Daoy (cell line): ENCODE results near the gene EXOC3L4. TPM values are rescaled to one million over a fixed set of nuclear protein-coding genes. Genes with fewer than 3 reads are reported as not detected.
A peak's percentile ranks its signal among the peaks of the same experiment; 100 is the strongest.

Experiments
- DNase-seq: peaks from one replicate; pipeline ENCODE4 v3.0.0-alpha.2; 2015; ENCODE audit warnings: low read depth
- total RNA-seq: library from RNA; depleted of rRNA; stranded (reverse); fragments of >200 nt; shearing (Covaris generic); gene quantifications from 2 replicates; pipeline ENCODE4 v1.2.3, GENCODE V29; 2014

The EXOC3L4 gene
- total RNA-seq, 1 experiment from 2014 or later = 0.97 TPM

DNA sequence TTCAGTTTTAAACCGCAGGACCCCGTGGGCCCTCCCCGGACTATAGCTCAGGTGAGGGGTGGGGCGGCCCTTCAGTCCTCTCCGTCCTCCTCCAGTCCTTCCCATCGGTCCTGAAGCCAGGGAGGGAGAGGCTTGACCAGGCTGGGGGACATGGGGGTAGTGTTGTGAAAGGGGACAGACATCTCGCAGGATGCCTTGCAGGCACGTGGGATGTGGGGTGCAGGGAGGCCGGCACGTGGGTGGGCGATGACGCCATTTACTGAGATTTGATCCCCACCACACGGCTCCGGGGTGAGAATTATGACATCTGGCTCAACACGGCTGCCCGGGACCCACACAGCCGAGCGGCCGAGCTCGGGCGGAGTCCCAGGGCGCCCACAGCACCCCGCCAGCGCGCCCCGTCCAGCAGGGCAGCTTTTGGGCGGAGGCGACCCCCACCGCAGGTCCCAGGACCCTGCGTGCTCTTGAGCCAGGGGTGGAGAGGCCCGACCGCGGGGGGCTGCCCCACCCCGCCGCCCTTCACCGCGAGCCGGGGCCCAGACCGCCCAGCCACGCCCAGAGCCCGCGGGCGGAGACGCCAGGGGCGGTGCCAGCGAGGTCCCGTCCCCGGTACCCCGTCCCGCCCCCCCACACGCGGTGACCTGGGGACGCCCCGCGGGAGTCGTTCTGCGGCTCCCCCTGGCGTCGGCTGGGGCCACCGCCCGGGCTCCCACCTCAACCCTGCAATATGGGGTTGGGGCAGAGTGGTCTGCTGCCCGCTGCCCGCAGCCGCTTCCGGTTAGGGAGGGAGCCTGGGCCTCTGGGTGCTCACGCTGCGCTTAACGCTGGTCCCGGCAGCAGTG, 3.3 kb upstream of the EXOC3L4 start:
- DNase-seq = peak; percentile 65

DNA sequence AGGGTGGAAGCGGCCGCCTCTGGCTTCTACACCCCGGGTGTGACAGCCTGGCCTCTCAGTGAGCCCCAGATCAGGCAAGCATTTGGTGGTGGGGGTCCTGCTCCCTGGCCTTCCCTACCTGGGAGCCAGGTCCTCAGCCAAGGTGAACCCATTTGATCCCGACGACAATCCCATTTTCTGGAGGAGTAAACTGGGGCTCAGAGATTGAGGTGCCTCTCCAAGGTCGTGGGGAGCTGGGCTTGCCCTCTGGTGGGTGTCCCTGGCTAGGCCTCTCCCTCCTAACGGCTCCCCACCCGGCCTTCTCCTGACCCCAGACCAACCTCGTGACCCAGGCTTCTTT, 2.7 kb upstream of the EXOC3L4 start:
- DNase-seq = no peak

DNA sequence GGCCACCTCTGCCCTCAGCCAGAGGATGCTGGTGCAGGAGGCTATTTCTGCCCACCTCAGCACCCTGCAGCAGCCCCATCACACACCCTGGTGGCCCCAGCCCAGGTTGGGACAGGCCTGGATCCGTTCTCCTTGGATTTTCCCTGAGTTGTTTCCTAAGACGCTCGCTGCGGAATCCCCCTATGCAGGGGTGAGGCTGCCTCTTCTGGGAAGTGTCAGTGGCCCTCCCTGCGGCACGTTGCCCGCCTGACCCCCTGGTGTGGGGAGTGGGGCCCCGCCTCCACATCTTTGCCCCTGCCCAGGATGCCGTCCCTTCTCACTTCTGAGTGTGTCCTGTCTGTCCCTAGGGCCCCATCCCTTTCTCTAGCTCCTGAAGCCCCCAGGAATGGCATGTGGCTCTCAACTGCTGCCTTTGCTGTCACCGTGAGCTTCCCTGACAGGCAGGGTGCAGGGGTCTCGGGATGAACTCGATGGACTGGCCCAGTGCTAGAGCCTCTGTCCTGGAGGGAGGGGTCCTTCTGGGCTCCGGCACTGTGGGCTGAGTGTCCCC, 594 bp upstream of the EXOC3L4 start:
- DNase-seq = no peak

DNA sequence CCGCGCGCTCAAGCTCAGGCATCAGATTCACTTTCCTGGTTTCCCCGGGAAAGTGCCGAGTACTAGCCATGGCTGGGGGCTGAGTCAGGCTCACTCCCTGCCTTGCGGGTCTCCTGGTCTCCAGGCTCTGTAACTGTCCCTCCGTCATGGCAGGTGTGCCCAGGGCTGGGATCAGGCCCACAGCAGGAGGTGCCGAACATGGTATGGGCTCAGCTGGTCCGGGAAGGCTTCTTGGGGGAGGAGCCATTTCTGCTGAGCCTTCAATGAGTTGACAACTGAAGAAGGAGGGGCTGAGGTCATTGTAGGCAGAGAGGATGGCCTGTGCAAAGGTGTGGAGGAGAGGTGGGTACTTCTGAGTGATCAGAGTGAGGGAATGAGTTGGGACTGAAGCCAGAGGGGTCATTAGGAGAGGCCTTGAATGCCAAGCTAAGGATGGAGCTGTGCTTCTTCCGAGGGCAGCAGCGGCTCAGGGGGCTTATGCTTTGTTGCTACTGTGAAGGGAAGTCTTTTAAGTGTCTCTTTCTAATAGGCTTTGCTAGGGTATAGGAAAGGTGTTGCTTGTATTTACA, 769 bp downstream of the EXOC3L4 start:
- no peak for DNase-seq

DNA sequence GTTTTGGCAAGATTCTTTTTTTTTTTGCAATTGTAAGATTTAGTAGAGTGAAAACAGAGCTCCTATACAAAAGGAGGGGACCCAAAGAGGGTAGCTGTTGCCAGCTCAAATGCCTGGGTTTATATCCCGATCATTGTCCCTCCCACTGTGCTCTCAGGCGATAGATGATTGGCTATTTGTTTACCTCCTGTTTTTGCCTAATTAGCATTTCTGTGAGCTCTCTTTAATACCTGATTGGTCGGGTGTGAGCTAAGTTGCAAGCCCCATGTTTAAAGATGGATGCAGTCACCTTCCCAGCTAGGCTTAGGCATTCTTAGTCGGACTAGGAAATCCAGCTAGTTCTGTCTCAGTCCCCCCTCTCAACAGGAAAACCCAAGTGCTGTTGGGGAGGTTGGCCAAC, 1.9 kb downstream of the EXOC3L4 start:
- DNase-seq = no peak

DNA sequence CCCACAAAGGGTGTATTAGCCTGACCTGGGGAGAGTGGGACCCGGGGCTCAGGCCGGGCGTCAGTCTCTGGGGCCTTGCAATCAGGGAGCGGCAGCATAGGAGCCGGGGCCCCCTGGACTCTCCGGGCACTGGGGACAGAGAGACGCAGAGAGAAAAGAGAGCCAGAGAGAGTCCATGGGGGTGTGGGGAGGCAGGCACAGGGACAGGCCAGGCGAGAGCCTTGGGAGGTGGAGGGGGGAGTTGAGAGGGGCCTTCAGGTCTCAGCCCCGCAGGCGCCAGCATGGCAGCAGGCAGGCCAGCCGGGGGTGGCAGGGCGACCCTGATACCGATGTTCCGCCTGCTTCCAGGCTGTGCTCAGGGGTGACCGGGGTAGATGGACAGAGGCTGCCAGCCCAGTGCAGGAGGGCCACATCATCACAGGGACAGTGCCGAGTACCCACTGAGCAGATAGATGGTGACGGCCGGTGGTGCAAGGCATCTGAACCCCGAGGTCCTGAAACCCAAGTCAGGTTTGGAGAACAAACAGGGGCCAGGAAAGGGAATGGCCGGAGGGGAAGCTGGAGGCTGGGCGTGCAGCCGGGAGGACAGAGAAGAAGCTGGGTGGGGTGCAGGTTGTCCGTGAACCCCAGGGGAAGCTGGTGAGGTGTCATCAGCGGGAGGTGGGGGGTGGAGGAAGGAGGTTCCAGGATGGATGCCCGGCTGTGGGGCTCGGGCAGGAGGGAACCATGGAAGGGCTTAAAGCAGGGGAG, 2.9 kb downstream of the EXOC3L4 start:
- DNase-seq = no peak

DNA sequence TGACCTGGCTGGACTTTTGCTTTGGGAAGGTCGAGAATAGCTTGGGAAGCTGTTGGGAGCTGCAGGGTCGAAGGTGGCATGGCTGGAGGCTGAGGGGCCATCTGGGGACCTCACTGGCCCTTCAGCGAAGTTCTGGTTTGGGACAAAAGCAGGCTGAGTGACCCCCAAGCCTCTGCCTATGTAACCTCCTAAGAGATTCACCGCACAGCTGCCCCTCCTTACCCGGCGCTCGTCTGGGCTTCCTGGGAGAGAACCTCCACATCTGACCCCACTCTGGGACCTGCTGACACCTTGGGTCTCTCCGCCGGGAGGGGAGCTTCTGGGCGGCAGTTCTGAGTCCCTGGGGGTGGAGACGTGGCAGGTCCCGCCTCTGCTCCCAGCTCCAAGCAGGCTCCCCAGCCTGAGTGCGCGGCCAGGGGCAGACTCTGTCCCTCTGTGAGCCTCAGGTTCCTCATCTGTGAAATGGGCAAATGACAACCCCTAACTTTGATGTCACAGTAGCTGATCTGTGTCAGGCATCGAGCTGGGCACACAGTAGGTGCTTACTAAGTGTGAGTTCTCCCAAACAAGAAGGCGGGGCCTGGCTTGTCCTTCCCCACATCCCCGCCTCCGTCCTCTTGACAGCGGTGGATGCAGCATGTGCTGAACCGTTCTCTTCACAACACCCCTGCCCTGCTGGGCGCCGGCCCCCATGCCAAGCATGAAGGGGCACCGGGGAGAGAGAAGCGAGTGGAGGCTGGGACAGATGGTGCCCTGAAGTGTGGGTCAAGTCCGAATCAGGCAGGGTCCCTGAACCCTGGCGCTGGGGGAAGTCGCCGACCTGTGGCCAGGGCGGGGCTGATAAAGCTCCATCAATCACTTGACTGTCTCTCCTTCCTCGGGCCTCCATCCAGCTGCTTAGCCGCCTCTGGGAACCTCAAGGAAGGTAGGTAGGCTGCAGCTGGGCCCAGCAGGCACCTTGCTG, 3.8 kb downstream of the EXOC3L4 start:
- no peak for DNase-seq

DNA sequence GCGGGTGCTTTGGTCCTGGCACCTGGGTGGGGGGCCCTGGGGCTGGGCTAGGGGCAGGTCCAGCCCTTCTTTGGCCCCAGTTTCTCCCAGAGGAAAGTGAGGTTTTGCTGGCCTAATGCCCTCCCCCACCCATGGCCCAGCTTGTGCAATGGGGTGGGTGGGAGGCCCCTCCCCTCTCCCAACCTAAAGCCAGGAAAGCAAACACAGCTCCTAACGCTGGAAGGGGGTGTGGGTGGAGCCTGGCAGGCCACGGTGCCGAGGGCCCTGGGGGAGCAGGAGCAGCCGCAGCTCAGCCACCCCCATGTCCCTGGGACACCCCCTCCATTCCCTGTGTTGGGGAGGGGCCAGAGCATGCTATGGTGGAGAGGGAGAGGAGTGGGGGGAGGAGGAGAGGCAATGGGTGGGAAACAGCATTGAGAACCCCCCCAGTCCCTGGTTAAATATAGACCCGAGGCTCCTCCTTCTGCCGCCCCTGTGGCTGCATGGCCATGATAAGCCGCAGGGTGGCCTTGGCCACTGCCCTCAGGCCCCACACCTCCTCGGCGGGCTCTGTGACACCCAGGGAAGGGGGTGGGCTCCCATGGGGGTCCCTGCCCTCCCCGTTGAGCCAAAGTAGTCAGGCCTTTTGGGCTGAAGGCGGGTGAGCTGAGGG, 4.7 kb downstream of the EXOC3L4 start:
- DNase-seq = no peak

DNA sequence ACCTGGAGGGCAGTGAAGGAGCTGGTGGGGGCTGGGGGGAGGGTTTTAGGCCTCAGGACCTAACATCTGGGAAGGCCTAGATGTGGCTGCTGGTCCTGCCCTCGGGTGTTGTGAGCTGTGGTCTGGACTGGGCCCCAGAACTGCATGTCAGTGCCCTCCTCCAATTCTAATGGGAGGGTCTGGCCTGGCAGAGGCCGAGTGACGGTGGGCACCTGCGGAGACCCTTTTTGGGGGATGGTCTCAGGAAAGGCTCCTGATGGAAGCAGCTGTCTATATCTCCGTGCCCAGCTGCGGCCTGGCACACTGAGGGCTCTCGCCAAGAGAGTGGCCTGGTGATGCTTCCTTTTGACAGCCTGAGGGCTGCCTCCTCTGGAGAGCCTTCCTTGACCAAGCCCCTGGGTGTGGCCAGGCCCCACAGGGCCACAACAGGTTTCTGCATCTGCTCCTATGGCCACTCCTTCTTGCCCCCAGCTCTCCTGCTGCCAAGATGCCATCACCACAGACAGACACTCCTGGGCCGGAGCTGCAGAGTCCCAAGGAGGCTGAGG, 5.3 kb downstream of the EXOC3L4 start:
- no peak for DNase-seq

DNA sequence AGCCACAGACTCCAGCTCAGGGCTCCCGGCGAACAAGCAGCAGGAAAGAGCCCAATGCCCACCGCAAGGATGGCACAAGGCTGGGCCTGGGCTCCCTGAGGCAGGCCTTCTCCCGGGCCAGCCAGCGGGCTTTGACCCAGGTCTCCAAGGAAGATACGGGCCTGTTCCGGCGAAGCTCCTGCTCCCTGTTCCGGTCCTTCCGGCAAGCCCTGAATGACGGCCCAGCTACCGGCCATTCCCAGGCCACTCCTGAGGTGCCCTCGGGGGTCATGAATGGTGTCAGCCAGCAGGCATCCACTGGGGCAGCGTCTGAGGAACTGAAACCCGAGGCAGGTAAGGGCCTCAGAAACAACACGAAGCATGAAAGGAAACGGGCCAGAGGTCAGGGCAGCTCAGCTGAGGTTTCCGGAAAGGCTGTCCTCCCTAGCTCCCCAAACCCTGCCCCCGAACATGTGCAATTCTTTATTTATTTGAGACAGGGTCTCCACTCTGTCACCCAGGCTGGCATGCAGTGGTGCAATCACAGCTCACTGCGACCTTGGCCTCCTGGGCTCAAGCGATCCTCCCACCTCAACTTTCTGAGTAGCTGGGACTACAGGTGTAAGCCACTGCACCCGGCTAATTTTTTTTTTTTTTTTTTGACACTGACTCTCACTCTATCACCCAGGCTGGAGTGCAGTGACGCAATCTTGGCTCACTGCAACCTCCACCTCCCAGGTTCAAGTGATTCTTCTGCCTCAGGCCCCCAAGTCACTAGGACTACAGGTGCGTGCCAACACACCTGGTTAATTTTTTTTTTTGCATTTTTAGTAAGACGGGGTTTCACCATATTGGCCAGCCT, 6.0 kb downstream of the EXOC3L4 start:
- no peak for DNase-seq

DNA sequence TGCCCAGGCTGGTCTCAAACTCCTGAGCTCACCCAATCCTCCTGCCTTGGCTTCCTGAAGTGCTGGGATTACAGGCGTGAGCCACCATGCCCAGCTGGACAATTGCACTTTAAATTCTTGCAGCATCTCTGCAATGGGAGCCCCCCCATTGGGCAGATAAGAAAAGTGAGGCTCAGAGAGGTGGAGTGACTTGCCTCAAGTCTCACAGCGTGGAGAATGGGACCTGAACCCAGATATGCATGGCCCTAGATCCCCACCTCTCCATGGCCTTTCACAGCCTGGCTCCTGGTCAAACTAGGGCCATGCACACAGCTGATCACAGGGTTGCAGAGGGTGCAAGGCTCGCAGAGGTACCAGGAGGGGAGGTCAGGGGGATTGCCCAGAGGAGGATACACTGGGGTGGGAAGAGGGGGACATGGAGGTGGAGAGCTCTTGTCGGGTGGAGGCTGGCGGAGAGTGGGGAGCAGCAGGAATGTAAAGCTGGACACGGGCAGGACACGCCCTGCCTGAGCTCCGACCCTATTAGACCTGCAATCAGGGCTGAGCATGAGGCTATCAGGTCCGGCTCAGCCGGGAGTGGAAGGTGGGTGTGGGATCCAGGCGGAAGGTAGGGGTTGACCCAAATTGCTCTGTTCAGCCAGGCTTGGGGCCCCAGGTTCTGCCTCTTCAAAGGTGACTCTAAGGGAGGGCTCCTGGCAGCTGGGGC, 6.9 kb downstream of the EXOC3L4 start:
- DNase-seq = no peak

DNA sequence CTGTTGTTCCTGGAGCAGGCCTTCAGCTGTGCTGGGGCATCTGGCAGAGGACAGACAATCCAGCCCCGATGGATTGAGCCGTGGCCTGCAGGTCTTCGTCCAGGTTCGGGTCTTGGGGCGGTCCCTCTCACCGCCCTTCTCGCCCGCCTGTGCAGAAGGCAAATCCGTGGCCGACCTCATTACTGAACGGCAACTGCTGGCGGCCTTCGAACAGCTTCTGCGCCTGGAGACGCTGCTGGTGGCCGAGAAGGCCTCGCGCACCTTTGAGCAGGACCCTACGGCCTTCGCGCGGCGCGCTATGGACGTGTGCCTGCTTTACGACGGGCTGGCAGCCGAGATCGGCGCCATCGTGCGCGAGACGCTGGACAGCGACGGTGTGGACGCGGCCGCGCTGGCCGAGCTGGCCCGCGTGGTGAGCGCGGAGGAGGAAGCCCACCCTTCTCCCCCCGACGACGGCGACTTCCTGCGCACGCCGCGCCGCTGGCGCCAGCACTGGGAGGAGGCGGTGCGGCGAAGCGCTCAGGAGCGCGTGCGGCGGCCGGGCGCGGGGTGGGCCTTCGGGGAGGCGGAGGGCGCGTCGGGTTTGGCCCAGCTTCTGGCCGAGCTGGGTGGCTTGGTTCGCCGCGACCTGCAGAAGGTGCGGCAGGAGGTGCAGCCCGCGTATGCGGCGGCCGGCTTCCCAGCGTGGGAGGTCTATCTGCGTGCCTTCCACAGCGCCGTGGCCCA, 7.6 kb downstream of the EXOC3L4 start:
- DNase-seq = no peak

DNA sequence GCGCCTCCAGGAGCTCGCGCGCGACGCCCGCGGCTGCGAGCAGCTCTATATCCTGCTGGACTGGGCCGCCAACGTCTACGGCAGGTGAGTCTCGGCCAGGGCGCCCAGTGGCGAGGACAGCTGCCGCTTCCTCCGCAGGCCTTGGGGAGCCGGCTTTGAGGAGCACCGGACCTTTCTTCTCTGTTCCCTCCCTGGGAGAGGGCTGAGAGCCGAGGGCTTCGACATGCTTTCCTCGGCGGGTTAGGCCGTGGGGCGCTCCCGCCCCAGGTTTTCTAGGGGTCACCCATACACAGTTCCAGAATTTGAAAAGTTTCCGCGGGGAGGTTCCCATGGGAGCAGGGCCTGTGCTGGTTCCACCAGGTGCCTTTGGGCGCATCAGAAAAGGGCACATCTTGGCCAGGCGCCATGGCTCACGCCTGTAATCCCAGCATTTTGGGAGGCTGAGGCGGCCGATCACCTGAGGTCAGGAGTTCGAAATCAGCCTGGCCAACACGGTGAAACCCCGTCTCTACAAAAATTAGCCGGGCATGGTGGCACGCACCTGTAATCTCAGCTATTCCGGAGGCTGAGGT, 8.2 kb downstream of the EXOC3L4 start:
- no peak for DNase-seq

DNA sequence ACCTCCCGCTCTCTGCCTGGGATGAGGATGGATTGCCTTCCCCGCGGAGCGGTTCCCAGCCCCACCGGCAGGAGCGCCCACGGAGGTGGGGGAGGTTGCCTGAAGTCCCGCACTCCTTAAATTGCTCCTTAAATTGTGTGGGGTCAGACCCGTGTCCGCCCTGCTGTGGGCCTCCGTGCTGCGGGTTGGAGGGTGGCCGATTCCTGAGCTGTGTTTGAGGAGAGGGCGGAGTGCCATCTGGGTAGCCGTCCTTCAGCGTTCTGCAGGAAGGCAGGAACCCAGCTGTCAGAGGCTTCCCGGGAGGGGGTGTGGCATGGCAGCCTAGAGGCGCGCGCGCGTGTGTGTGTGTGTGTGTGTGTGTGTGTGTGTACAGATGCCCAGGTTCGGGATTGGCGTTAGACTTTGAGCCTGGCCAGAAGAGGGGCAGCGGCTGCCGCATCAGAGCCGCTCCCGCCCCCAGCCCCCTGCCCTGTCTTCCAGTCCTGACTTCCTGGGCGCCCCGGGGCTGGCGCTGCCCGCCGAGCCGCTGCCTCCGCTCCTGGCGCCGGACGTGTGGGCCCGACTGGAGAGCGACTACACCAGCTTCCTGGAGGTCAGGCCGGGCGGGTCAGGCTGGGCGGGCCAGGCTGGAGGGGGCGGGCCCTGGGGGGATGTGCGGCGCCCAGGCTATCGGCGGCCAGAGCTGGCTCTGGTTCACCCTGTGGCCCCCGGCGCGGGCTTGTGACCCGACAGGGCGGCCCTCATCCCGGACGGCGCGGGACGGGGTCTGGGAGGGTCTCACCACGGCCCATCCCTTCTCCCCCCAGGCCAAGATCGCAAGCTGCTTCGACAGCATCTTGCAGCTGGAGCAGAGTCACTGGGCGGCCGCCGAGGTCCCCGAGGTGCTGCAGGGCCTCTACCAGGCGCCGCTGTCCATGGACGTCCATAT, 9.2 kb downstream of the EXOC3L4 start:
- peak; percentile 73 for DNase-seq

DNA sequence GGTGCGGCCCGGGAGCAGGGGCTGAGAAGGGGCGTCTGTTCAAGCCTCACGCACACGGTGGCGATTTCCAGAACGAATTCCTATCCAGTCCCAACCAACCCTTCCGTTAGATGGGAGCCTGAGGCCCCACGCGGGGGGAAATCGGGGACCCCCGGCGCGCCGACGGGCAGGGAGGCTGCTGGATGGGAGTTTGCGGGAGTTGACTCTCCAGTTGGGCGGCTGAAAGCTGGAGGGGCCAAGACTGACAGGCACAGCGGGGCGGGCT, 9.8 kb downstream of the EXOC3L4 start:
- DNase-seq = no peak

DNA sequence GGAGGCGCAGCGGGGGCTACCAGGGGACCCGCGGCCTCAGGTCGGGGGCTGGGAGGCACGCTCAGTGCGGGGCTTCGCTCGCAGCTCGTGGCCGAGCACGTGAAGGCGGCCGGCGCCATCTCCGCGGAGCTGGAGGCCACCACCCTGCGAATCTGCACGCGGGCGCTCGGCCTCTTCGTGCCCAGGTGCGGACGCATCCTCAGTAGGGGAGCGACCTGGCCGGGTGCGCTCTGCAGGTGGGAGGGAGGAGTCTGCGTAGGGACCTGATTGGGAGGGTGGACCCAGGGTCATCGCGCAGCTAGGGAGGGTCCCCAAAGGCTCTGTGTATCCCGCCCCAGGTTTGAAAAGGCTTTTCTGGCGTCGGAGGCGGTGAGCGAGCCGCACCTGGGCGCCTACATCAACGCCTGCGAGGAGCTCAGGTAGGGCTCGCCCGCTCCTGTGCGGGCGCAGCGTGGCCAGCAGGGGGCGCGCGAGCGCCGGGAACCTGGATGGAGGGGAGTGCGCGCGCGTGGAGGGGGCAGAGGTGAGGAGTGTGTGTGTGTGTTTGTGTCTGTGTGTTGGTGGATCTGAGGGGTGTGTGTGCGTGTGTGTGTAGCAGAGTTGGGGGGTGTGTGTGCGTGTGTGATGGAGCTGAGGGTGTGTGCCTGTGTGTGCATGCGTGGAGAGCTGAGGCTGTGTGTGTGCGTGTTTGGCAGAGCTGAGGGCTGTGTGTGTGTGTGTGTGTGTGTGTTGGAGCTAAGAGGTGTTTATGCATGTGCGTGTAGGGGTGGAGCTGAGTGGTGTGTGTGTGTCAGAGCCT, 10.3 kb downstream of the EXOC3L4 start:
- DNase-seq = peak; percentile 64
